Thymus (tissue), 11 donors: Measurements from ENCODE around the gene HMHB1. TPM values are rescaled to one million over a fixed set of nuclear protein-coding genes. Genes with fewer than 3 reads are reported as not detected.

Experiments
- DNase-seq, 9 donors: peaks; one replicate each; pipeline ENCODE4 v3.0.0-alpha.2; 2013; ENCODE audit warnings: low spot score in 9 of 9, low read depth in 6 of 9, missing footprints in 1 of 9
- H3K27ac ChIP-seq, 2 donors: one replicate each; pipeline ENCODE4 v1.5.1; 2013; ENCODE audit warnings: control low read depth in 1 of 2, low read depth in 1 of 2, low read length in 1 of 2, mild to moderate bottlenecking in 1 of 2, moderate library complexity in 1 of 2
- H3K27me3 ChIP-seq, 2 donors: one replicate each; pipeline ENCODE4 v1.5.1; 2013; ENCODE audit warnings: low read length in 1 of 2; ENCODE audit not compliant: control insufficient read depth in 2 of 2, insufficient read depth in 1 of 2
- H3K36me3 ChIP-seq, 2 donors: one replicate each; pipeline ENCODE4 v1.5.1; 2013; ENCODE audit warnings: low read length in 1 of 2, mild to moderate bottlenecking in 1 of 2, moderate library complexity in 1 of 2; ENCODE audit not compliant: control insufficient read depth in 2 of 2, insufficient read depth in 2 of 2
- H3K4me1 ChIP-seq, 2 donors: one replicate each; pipeline ENCODE4 v1.5.1; 2013; ENCODE audit warnings: low read length in 2 of 2; ENCODE audit not compliant: control insufficient read depth in 2 of 2, insufficient read depth in 2 of 2
- H3K4me3 ChIP-seq, 2 donors: one replicate each; pipeline ENCODE4 v1.5.1; 2013; ENCODE audit warnings: low read length in 2 of 2, control low read depth in 1 of 2, mild to moderate bottlenecking in 1 of 2
- H3K9me3 ChIP-seq, 2 donors: one replicate each; pipeline ENCODE4 v1.5.1; 2013; ENCODE audit warnings: low read length in 1 of 2, mild to moderate bottlenecking in 1 of 2; ENCODE audit not compliant: control insufficient read depth in 2 of 2, insufficient read depth in 1 of 2
- WGBS: extraction: QIAGEN DNeasy Blood & Tissue Kit; methylation state at CpG from one replicate; pipeline ENCODE4 v1.1.7; 2013; 5-methylcytosine and 5-hydroxymethylcytosine counted together
- polyA plus RNA-seq: library from polyadenylated mRNA; stranded (reverse); fragments of 200-250 nt; gene quantifications from one replicate; pipeline ENCODE4 v1.2.3, GENCODE V29; 2013
- total RNA-seq: library from RNA; stranded (reverse); fragments of 120-200 nt; gene quantifications from one replicate; pipeline ENCODE4 v1.2.4, GENCODE V29; 2013
- donor health status: healthy.

The HMHB1 gene
- total and polyA plus RNA-seq, 2 donors = 0.33 to 3.8 TPM

DNA sequence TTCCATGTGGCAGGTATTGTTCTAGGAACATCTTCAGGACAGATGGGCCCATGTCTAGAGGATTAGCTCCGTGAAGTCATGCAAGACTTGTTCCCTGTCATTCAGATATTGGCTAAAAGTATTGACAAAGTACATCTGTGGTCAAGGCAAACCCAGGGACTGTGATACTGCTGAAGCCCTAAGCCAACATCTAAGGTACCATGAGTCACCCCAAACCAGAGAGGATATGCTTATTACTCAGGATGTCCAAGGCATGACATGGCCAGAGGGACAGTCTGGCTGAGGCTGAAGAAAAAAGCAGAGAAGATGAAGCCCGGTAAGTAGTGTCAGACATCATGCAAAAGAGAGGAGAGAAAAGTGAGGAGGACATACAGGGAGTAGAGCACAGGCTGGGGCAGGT, 31.0 kb downstream of the HMHB1 start:
- Histone ChIP-seq H3K4me3 (no peak overlapping the region), H3K36me3 (no peaks in the 10 kb centered on the region), H3K27me3 (no peaks in the 10 kb centered on the region), H3K4me1 (no peaks in the 10 kb centered on the region), H3K9me3 (no peaks in the 10 kb centered on the region), H3K27ac (no peak overlapping the region)
- WGBS = 97% methylated on average over 2 of the region's 2 CpGs
- no peak for DNase-seq

GRCh38 chr5:143843461-143843860, 31.5 kb downstream of the HMHB1 start:
- H3K9me3 ChIP-seq = no peaks in the 10 kb centered on the region

GRCh38 chr5:143850050-143850683, 38.2 kb downstream of the HMHB1 start:
- H3K27ac ChIP-seq = no peak overlapping the region
- H3K4me1 ChIP-seq = no peaks in the 10 kb centered on the region
- H3K36me3 ChIP-seq = no peaks in the 10 kb centered on the region
- H3K4me3 ChIP-seq = no peak overlapping the region
- DNase-seq = no peak
- no peaks in the 10 kb centered on the region for H3K9me3 ChIP-seq
- no peaks in the 10 kb centered on the region for H3K27me3 ChIP-seq
- WGBS = 83% methylated on average over 3 of the region's 3 CpGs

More at GRCh38 chr5:143843461-143843860, 31.5 kb downstream of the HMHB1 start:
- Histone ChIP-seq H3K36me3 (no peaks in the 10 kb centered on the region), H3K4me1 (no peaks in the 10 kb centered on the region), H3K27ac (no peak overlapping the region), H3K27me3 (no peaks in the 10 kb centered on the region), H3K4me3 (no peak overlapping the region)
- DNase-seq = no peak
- WGBS = 93% methylated on average over 2 of the region's 2 CpGs

DNA sequence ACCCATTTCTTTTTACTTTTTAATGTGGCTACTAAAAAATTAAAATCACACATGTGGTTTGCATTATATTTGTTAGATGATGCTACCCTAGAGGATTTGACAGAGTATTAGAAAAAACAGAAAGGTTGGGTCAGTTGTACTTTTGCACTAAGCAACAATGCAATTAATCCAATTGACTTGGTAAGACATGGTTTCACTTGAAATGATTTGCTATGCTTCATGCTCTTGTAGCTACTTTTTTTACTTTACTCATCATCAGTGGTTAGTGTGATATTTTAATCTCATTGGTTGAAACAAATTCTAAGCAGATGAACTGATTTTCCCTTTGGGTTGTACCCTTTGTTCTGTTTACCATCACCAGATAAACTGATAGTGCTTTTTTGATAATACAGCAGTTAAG, 39.4 kb downstream of the HMHB1 start:
- Histone ChIP-seq H3K4me1 (no peaks in the 10 kb centered on the region), H3K27me3 (no peaks in the 10 kb centered on the region), H3K27ac (no peak overlapping the region), H3K36me3 (no peaks in the 10 kb centered on the region), H3K9me3 (no peaks in the 10 kb centered on the region), H3K4me3 (no peak overlapping the region)
- DNase-seq = no peak

GRCh38 chr5:143860211-143860610, 48.2 kb downstream of the HMHB1 start:
- Histone ChIP-seq H3K4me3 (no peak overlapping the region), H3K27me3 (no peaks in the 10 kb centered on the region), H3K36me3 (no peaks in the 10 kb centered on the region), H3K4me1 (no peaks in the 10 kb centered on the region), H3K27ac (no peak overlapping the region), H3K9me3 (no peaks in the 10 kb centered on the region)
- no peak for DNase-seq
- 98% methylated on average over 1 of the region's 1 CpG for WGBS

GRCh38 chr5:143862271-143862670, 50.3 kb downstream of the HMHB1 start:
- Histone ChIP-seq H3K4me1 (no peaks in the 10 kb centered on the region), H3K27ac (no peak overlapping the region), H3K9me3 (no peaks in the 10 kb centered on the region), H3K36me3 (no peaks in the 10 kb centered on the region), H3K27me3 (no peaks in the 10 kb centered on the region), H3K4me3 (no peak overlapping the region)
- no peak for DNase-seq

- no peaks in the 10 kb centered on the region for H3K36me3 ChIP-seq
- WGBS = 92% methylated on average over 8 of the region's 8 CpGs
- no peaks in the 10 kb centered on the region for H3K27me3 ChIP-seq
- no peak overlapping the region for H3K4me3 ChIP-seq
- no peaks in the 10 kb centered on the region for H3K4me1 ChIP-seq
- H3K27ac ChIP-seq = no peak overlapping the region
- peak in 3 of 9 donors; percentile 2 to 22 (median 6) for DNase-seq
- H3K9me3 ChIP-seq = no peaks in the 10 kb centered on the region
Measured at GRCh38 chr5:143865426-143866025, 53.6 kb downstream of the HMHB1 start.
